H1 (cell line): ENCODE data around the gene MAP4K5. TPM values are rescaled to one million over a fixed set of nuclear protein-coding genes. Genes with fewer than 3 reads are reported as not detected.

Experiments
- ASH2L ChIP-seq: fragments of 200-600, 300-600 bp; sonication (generic); IDR thresholded peaks from one replicate; pipeline ENCODE4 v1.7.1; 2017; ENCODE audit warnings: low read length
- EGR1 ChIP-seq: IDR thresholded peaks from 2 replicates; pipeline ENCODE4 v1.6.1; 2011; ENCODE audit warnings: low read depth, low read length, borderline replicate concordance
- PHF8 ChIP-seq: fragments of 200-600 bp; sonication (generic); conservative IDR thresholded peaks from 2 replicates; pipeline ENCODE4 v1.7.1; 2012; ENCODE audit warnings: low read depth, mild to moderate bottlenecking, inconsistent platforms, low read length, moderate library complexity
- RAD21 ChIP-seq, 2 experiments: IDR thresholded peaks in 1 of 2; conservative IDR thresholded peaks in 1 of 2; 2 replicates each; pipeline ENCODE4 v1.6.1; 2011; ENCODE audit warnings: low read depth in 2 of 2, low read length in 2 of 2, improper control_type of control experiment in 1 of 2, inconsistent platforms in 1 of 2, mild to moderate bottlenecking in 1 of 2, moderate library complexity in 1 of 2
- polyA plus RNA-seq, 7 experiments: library from polyadenylated mRNA; depleted of rRNA in 3 of 7; stranded (reverse) in 5 of 7; unstranded in 2 of 7; fragments of >200 nt in 5 of 7; fragments of 200-250 nt in 2 of 7; gene quantifications; 1 replicate in 5 of 7; 2 replicates in 1 of 7; 4 replicates in 1 of 7; pipeline versions ENCODE4 v1.2.1 to v1.2.3, GENCODE V29; 2011 to 2013; ENCODE audit warnings: missing spikeins in 2 of 7, mixed read lengths in 2 of 7
- total RNA-seq: library from RNA; stranded (reverse); fragmentation: NEBNext Ultra II Directional; extraction: Animal tissue kit (Norgen Biotek cat#: 25700); gene quantifications from 2 replicates; pipeline ENCODE4 v1.2.1, GENCODE V29; 2021

MAP4K5 gene
- total and polyA plus RNA-seq, 2 of the 8 experiments (the other 6 are each of a cell fraction or from before 2014, with no cell fraction given), result 7.6 to 34.5 TPM

DNA sequence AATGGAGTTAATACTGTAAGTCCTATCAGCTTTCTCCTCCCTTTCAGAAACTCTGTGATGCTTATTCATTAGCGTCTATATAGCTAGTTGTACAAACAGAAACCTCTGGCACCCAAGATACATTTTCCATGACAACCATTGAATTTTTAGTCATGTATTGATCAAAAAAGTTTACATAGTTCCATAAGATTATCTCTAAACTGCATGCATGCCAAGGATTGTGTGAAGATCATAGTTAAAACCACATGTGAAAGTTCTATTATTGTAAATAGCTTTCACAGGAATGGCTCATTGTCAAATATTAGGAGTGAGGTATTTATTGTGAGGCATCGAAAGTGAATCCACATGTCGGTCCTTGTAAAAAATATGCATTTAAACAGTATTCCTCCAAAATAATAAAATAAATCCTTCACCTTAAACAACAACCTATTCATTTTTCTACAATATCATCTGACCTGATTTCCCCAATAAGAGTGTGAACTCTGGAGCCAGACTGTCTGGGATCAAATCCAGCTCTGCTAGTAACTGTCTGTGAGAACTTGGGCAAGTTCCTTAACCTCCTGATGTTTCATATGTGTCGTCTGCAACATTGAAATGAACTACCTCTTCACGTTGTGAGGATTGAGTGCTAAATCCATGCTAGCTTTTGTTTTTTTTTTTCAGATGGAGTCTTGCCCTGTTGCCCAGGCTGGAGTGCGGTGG is 125.1 kb downstream of the MAP4K5 start (continued):
- TF ChIP-seq EGR1 (no peak), PHF8 (no peak), ASH2L (no peak), RAD21 (IDR thresholded peaks at IDR 0.05 in 1 of 2, conservative IDR thresholded peaks at IDR 0.05 in 1 of 2; ENCODE audit: low read depth in 2 of 2, low read length in 2 of 2) (no peak)
